ENCODE data around the gene PTPRM.

The PTPRM gene

DNA sequence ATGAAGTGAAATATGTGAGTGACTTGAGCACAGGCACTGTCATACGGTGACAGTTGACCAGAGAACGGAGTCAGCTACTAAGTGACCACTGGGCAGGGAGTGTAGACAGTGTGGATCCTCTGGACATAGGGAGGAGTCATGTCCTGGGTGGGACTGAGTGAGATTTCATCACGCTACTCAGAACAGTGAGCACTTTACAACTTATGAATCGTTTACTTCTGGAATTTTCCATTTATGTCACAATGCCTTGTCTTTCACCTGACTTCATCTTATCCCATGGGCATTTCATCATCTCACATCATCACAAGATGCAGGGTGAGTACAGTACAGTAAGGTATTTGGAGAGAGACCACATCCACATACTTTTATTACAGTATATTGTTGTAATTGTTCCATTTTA is 29.0 kb downstream of the PTPRM start (continued):
- TF ChIP-seq ZFP3 (CRISPR knock-in tag; IDR thresholded peaks at IDR 0.05): no peak

GRCh38 chr18:7597500-7597899 is 30.4 kb downstream of the PTPRM start:
- TF ChIP-seq RARB (CRISPR knock-in tag; IDR thresholded peaks at IDR 0.05) (no peak), ARNTL (CRISPR knock-in tag; IDR thresholded peaks at IDR 0.05; ENCODE audit: borderline replicate concordance, low read depth) (no peak), PPARA (CRISPR knock-in tag; IDR thresholded peaks at IDR 0.05; ENCODE audit: borderline replicate concordance) (no peak), ZNF70 (CRISPR knock-in tag; IDR thresholded peaks at IDR 0.05) (no peak), ISL1 (CRISPR knock-in tag; IDR thresholded peaks at IDR 0.05) (no peak), GLIS3 (CRISPR knock-in tag; IDR thresholded peaks at IDR 0.05) (no peak), CSRNP3 (CRISPR knock-in tag; IDR thresholded peaks at IDR 0.05) (no peak), TCF4 (CRISPR knock-in tag; IDR thresholded peaks at IDR 0.05; ENCODE audit: borderline replicate concordance) (no peak), OSR1 (CRISPR knock-in tag; IDR thresholded peaks at IDR 0.05) (no peak), ZFP3 (CRISPR knock-in tag; IDR thresholded peaks at IDR 0.05) (no peak), ZC3H10 (CRISPR knock-in tag; IDR thresholded peaks at IDR 0.05) (no peak), ZNF8 (CRISPR knock-in tag; IDR thresholded peaks at IDR 0.05) (no peak), ESRRG (CRISPR knock-in tag; IDR thresholded peaks at IDR 0.05) (no peak)
- TF ChIP-seq, protein P1, sequence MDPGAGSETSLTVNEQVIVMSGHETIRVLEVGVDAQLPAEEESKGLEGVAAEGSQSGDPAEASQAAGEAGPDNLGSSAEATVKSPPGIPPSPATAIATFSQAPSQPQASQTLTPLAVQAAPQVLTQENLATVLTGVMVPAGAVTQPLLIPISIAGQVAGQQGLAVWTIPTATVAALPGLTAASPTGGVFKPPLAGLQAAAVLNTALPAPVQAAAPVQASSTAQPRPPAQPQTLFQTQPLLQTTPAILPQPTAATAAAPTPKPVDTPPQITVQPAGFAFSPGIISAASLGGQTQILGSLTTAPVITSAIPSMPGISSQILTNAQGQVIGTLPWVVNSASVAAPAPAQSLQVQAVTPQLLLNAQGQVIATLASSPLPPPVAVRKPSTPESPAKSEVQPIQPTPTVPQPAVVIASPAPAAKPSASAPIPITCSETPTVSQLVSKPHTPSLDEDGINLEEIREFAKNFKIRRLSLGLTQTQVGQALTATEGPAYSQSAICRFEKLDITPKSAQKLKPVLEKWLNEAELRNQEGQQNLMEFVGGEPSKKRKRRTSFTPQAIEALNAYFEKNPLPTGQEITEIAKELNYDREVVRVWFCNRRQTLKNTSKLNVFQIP (CRISPR knock-in tag; IDR thresholded peaks at IDR 0.05; ENCODE audit: borderline replicate concordance, low read depth): no peak
- TF ChIP-seq, protein P2, sequence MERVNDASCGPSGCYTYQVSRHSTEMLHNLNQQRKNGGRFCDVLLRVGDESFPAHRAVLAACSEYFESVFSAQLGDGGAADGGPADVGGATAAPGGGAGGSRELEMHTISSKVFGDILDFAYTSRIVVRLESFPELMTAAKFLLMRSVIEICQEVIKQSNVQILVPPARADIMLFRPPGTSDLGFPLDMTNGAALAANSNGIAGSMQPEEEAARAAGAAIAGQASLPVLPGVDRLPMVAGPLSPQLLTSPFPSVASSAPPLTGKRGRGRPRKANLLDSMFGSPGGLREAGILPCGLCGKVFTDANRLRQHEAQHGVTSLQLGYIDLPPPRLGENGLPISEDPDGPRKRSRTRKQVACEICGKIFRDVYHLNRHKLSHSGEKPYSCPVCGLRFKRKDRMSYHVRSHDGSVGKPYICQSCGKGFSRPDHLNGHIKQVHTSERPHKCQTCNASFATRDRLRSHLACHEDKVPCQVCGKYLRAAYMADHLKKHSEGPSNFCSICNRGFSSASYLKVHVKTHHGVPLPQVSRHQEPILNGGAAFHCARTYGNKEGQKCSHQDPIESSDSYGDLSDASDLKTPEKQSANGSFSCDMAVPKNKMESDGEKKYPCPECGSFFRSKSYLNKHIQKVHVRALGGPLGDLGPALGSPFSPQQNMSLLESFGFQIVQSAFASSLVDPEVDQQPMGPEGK (CRISPR knock-in tag; IDR thresholded peaks at IDR 0.05; ENCODE audit: borderline replicate concordance): no peak
- ATAC-seq: no peak

- TF ChIP-seq CREB5 (CRISPR knock-in tag; IDR thresholded peaks at IDR 0.05; ENCODE audit: low read depth): no peak
- no peak for TF ChIP-seq ZNF8 (CRISPR knock-in tag; IDR thresholded peaks at IDR 0.05)
- TF ChIP-seq ZC3H10 (CRISPR knock-in tag; IDR thresholded peaks at IDR 0.05): no peak
- no peak for TF ChIP-seq RARB (CRISPR knock-in tag; IDR thresholded peaks at IDR 0.05)
- no peak for TF ChIP-seq PPARA (CRISPR knock-in tag; IDR thresholded peaks at IDR 0.05; ENCODE audit: borderline replicate concordance)
- TF ChIP-seq SNAI2 (CRISPR knock-in tag; IDR thresholded peaks at IDR 0.05): no peak
- TF ChIP-seq ARNTL (CRISPR knock-in tag; IDR thresholded peaks at IDR 0.05; ENCODE audit: borderline replicate concordance, low read depth): no peak
- TF ChIP-seq ZFP30 (CRISPR knock-in tag; IDR thresholded peaks at IDR 0.05): no peak
- TF ChIP-seq, protein P1 (CRISPR knock-in tag; IDR thresholded peaks at IDR 0.05; ENCODE audit: borderline replicate concordance, low read depth): no peak
- TF ChIP-seq, protein P3, sequence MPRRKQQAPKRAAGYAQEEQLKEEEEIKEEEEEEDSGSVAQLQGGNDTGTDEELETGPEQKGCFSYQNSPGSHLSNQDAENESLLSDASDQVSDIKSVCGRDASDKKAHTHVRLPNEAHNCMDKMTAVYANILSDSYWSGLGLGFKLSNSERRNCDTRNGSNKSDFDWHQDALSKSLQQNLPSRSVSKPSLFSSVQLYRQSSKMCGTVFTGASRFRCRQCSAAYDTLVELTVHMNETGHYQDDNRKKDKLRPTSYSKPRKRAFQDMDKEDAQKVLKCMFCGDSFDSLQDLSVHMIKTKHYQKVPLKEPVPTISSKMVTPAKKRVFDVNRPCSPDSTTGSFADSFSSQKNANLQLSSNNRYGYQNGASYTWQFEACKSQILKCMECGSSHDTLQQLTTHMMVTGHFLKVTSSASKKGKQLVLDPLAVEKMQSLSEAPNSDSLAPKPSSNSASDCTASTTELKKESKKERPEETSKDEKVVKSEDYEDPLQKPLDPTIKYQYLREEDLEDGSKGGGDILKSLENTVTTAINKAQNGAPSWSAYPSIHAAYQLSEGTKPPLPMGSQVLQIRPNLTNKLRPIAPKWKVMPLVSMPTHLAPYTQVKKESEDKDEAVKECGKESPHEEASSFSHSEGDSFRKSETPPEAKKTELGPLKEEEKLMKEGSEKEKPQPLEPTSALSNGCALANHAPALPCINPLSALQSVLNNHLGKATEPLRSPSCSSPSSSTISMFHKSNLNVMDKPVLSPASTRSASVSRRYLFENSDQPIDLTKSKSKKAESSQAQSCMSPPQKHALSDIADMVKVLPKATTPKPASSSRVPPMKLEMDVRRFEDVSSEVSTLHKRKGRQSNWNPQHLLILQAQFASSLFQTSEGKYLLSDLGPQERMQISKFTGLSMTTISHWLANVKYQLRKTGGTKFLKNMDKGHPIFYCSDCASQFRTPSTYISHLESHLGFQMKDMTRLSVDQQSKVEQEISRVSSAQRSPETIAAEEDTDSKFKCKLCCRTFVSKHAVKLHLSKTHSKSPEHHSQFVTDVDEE (CRISPR knock-in tag; IDR thresholded peaks at IDR 0.05): no peak
- TF ChIP-seq ZNF70 (CRISPR knock-in tag; IDR thresholded peaks at IDR 0.05): no peak
- TF ChIP-seq BACH2 (CRISPR knock-in tag; IDR thresholded peaks at IDR 0.05; ENCODE audit: borderline replicate concordance): no peak
- TF ChIP-seq OSR1 (CRISPR knock-in tag; IDR thresholded peaks at IDR 0.05): no peak
- no peak for TF ChIP-seq ISL1 (CRISPR knock-in tag; IDR thresholded peaks at IDR 0.05)
- no peak for TF ChIP-seq ESRRG (CRISPR knock-in tag; IDR thresholded peaks at IDR 0.05)
- TF ChIP-seq CSRNP3 (CRISPR knock-in tag; IDR thresholded peaks at IDR 0.05): no peak
- TF ChIP-seq CSDC2 (CRISPR knock-in tag; IDR thresholded peaks at IDR 0.05): no peak
- TF ChIP-seq TCF4 (CRISPR knock-in tag; IDR thresholded peaks at IDR 0.05; ENCODE audit: borderline replicate concordance): no peak
- no peak for TF ChIP-seq ZNF565 (CRISPR knock-in tag; conservative IDR thresholded peaks at IDR 0.05; ENCODE audit: low read depth)
- no peak for ATAC-seq
Observed at GRCh38 chr18:7598167-7599047, 31.3 kb downstream of the PTPRM start.

All from SK-N-SH treated with all-trans-retinoic acid at 6 μM for 48 hours (cell line).